ENCODE data around the gene SETD4. TPM values are rescaled to one million over a fixed set of nuclear protein-coding genes. Genes with fewer than 3 reads are reported as not detected.

The SETD4 gene
- total RNA-seq, 3 donors from 2014 or later (not counting 1 experiment from before 2014, with no cell fraction given) = 19.1 to 29.3 (median 22.5) TPM

DNA sequence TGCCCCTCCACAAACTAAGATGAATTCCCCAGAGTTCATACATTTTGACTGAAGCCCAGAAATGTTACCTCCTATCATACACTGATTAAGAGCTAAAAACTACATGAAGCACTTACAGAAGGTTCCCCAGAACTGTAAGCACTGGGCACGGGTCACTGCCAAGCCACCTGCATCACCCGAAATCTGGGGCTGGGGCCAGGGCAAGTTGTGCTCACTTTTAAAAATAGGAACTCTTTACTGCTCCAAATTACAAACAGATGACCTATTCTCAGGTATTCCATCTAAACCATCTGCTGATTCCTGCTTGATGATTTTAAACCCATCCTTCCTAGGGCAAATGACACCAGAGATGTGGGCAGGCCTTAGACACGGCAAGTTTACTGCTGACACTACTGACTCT, 4.8 kb downstream of the SETD4 start:
- H3K27me3 Mint-ChIP-seq (ENCODE audit: low read depth in 2 of 2) = no peaks in the 10 kb centered on the region
- H3K4me1 Mint-ChIP-seq = peaks cover 9 to 18% of the 10 kb centered on the region in 2 donors

GRCh38 chr21:36053715-36054062, 6.6 kb downstream of the SETD4 start:
- no peak for TF ChIP-seq CTCF (IDR thresholded peaks at IDR 0.05)
- Histone ChIP-seq H3K27ac (ENCODE audit: low read length) (no peak overlapping the region), H3K9me3 (ENCODE audit: control insufficient read depth, insufficient read depth, low read length) (no peaks in the 10 kb centered on the region), H3K27me3 (ENCODE audit: control insufficient read depth, insufficient read depth, low read length) (no peaks in the 10 kb centered on the region), H3K4me1 (ENCODE audit: control insufficient read depth, insufficient read depth, low read length) (no peaks in the 10 kb centered on the region), H3K4me3 (ENCODE audit: low read length) (no peak overlapping the region), H3K36me3 (ENCODE audit: control insufficient read depth, insufficient read depth, low read length) (peaks cover 71% of the 10 kb centered on the region)
- H3K9me3 Mint-ChIP-seq = no peaks in the 10 kb centered on the region
- WGBS (ENCODE audit: insufficient coverage) = 97% methylated on average over 3 of the region's 3 CpGs
- ATAC-seq (no peak), DNase-seq (no peak)
- intact Hi-C loops (cut with micrococcal nuclease) = no loop called here
- no peak overlapping the region for H3K27ac Mint-ChIP-seq
- H3K27me3 Mint-ChIP-seq (ENCODE audit: low read depth in 2 of 2) = no peaks in the 10 kb centered on the region
- H3K4me3 Mint-ChIP-seq = no peak overlapping the region
- H3K36me3 Mint-ChIP-seq = peaks cover 17% of the 10 kb centered on the region
- peaks cover 10 to 14% of the 10 kb centered on the region in 2 donors for H3K4me1 Mint-ChIP-seq

More for the DNA sequence above, 4.8 kb downstream of the SETD4 start:
- intact Hi-C loops (cut with micrococcal nuclease) = no loop called here
- Histone ChIP-seq H3K9me3 (ENCODE audit: control insufficient read depth, insufficient read depth, low read length) (no peaks in the 10 kb centered on the region), H3K36me3 (ENCODE audit: control insufficient read depth, insufficient read depth, low read length) (peaks cover 63% of the 10 kb centered on the region), H3K4me3 (ENCODE audit: low read length) (no peak overlapping the region), H3K27me3 (ENCODE audit: control insufficient read depth, insufficient read depth, low read length) (no peaks in the 10 kb centered on the region), H3K27ac (ENCODE audit: low read length) (no peak overlapping the region), H3K4me1 (ENCODE audit: control insufficient read depth, insufficient read depth, low read length) (peaks cover 10% of the 10 kb centered on the region)
- no peak for DNase-seq
- no peak for TF ChIP-seq CTCF (IDR thresholded peaks at IDR 0.05)
- no peak for ATAC-seq
- Mint-ChIP-seq H3K9me3 (no peaks in the 10 kb centered on the region), H3K4me3 (no peak overlapping the region), H3K27ac (peak overlapping the region in 1 of 2 donors; percentile 9), H3K36me3 (peaks cover 6% of the 10 kb centered on the region)
- 98% methylated on average over 3 of the region's 3 CpGs for WGBS (ENCODE audit: insufficient coverage)

- Histone ChIP-seq H3K4me3 (ENCODE audit: low read length) (no peak overlapping the region), H3K27ac (ENCODE audit: low read length) (no peak overlapping the region), H3K27me3 (ENCODE audit: control insufficient read depth, insufficient read depth, low read length) (no peaks in the 10 kb centered on the region), H3K9me3 (ENCODE audit: control insufficient read depth, insufficient read depth, low read length) (no peaks in the 10 kb centered on the region), H3K36me3 (ENCODE audit: control insufficient read depth, insufficient read depth, low read length) (peaks cover 73% of the 10 kb centered on the region), H3K4me1 (ENCODE audit: control insufficient read depth, insufficient read depth, low read length) (no peaks in the 10 kb centered on the region)
- Mint-ChIP-seq H3K27ac (no peak overlapping the region), H3K9me3 (no peaks in the 10 kb centered on the region), H3K27me3 (ENCODE audit: low read depth in 2 of 2) (no peaks in the 10 kb centered on the region), H3K36me3 (peaks cover 17% of the 10 kb centered on the region), H3K4me1 (peaks cover 7 to 12% of the 10 kb centered on the region in 2 donors), H3K4me3 (no peak overlapping the region)
- DNase-seq (no peak), ATAC-seq (no peak)
- WGBS (ENCODE audit: insufficient coverage) = 93% methylated on average over 9 of the region's 10 CpGs
- intact Hi-C loops (cut with micrococcal nuclease) = no loop called here
- TF ChIP-seq CTCF (IDR thresholded peaks at IDR 0.05) = no peak
These were observed 7.2 kb downstream of the SETD4 start for GRCh38 chr21:36052860-36053714.

Measured in natural killer cell (primary cell).